GM12801 (cell line): ENCODE data around the gene EIF4G3.

ENCODE experiments used
- TF ChIP-seq, protein P1 (sequence below): IDR thresholded peaks from one replicate; pipeline ENCODE4 v1.5.1; 2011; ENCODE audit warnings: control low read depth; ENCODE audit not compliant: insufficient read length; ENCODE audit errors: extremely low read depth

The EIF4G3 gene

DNA sequence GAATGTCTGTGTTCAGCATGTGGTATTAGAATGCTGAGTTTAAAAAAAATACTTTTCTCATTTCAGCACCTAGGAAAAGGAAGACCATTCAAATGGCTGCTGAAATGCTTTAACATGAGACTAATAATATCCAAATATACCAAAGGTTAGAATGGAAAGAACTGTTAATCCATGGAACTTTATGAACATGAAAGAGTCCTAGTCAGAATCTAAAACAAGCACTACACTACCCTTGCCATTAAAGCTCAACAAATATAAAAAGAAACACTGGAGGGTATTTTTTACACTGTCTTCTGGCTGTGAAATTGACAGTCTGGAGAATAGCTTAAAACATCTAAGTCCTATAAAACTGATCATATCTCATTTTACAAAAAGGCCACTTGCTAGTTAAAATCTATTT is 276.6 kb downstream of the EIF4G3 start:
- TF ChIP-seq, protein P1, sequence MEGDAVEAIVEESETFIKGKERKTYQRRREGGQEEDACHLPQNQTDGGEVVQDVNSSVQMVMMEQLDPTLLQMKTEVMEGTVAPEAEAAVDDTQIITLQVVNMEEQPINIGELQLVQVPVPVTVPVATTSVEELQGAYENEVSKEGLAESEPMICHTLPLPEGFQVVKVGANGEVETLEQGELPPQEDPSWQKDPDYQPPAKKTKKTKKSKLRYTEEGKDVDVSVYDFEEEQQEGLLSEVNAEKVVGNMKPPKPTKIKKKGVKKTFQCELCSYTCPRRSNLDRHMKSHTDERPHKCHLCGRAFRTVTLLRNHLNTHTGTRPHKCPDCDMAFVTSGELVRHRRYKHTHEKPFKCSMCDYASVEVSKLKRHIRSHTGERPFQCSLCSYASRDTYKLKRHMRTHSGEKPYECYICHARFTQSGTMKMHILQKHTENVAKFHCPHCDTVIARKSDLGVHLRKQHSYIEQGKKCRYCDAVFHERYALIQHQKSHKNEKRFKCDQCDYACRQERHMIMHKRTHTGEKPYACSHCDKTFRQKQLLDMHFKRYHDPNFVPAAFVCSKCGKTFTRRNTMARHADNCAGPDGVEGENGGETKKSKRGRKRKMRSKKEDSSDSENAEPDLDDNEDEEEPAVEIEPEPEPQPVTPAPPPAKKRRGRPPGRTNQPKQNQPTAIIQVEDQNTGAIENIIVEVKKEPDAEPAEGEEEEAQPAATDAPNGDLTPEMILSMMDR = no peak

DNA sequence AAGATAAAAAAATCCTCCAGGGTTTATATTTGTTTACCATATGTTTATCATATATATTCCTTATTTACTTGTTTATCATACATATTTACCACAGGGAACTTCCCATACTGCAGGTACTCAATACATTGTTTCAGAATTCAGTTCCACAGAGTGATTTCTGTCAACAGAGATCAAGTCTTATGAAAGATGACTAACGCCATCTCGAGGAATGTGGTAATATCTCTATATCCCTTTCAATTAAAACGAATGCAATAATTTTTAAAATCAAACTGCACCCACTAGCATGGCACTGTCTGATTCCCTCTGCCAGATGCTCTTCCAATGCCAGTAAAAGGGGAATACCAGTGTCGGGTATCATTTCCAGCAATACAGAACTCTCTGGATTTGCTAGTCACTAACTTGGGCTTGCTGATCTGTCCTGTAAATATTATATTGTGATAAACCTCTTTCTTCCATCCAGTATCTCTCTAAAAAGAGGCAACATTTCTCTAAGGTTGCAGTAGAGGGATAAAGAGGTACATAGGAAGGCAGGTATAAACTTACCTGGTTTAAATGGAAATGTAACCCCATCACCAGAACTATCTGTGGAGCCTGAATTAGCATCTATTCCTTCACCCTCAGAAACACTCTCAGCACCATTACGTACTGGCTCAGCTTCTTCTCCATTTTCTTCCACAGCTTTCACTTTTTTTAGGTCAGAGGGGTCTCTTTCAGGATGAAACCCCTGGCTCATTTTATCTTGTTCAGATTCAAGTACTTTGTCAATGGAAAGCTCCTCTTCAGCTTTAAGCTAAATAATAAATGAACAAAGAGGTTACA is 277.3 kb downstream of the EIF4G3 start:
- TF ChIP-seq, protein P1 = no peak

DNA sequence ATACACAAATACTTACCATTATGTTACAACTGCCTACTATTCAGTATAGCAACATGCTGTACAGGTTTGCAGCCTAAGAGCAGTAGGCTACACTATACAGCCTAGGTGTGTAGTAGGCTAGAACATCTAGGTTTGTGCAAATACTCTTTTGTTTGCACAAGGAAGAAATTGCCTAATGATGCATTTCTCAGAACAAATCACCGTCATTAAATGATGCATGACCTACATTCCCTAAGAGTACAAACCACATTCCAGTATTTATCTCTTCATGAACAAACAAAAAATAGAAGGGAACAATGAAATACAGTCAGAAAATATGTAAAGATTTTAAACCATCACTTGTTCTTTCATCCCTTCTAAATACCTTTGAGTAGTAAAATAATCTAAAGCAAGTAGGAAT is 279.9 kb downstream of the EIF4G3 start:
- TF ChIP-seq, protein P1 = no peak

DNA sequence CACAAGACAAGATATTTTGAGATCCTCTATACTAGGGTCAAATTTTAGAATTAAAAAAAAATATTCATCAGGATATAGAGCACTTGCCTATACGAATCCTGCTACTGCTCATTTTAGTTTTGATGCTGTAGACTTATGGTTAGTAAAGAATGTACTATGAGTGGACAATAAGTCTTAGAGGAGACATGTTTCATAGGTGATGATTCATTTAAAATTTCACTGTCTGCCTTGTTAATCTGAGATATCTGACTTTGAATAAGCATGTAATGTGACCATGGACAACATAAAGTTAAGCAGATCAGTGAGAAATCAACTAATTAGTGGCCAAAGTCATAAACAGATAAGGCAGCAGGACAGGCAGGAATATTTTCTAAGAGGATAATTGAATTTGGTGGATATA is 282.8 kb downstream of the EIF4G3 start:
- TF ChIP-seq, protein P1 = no peak

DNA sequence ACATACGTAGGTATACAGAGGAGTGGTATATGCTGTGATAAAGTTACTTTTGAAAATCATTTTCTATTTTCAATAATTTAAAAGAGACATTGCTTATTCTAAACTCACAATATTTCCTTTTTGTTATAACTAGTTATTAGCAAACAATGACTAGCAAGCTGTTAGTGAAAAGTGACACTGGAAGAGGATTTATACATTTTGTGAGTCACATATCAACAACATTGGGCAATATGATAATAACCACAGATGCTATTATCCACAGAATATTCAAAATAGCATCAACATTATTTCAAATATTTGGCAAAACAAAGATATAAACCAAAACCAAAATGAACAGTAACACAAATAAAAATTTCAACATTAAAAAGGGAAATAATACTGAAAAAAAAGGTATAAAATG is 285.6 kb downstream of the EIF4G3 start:
- TF ChIP-seq, protein P1 = no peak

DNA sequence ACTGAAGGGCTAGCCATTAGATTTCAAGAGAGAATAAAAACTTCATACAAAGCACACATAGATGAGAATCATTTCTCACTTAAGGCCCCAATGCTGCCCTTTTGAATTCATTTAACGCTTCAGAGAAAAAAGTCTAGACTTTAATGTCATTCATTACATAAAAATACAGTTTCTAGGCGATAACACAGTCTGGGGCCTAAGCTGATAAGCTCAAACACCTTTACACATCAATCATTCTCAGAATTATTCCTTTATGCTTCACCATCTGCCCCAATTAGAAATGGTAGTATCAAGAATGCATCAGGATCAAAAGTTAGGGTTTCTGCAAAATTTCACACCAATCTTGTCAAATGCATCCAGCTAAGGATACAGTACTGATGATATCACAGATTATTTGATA is 289.5 kb downstream of the EIF4G3 start:
- TF ChIP-seq, protein P1 = no peak

DNA sequence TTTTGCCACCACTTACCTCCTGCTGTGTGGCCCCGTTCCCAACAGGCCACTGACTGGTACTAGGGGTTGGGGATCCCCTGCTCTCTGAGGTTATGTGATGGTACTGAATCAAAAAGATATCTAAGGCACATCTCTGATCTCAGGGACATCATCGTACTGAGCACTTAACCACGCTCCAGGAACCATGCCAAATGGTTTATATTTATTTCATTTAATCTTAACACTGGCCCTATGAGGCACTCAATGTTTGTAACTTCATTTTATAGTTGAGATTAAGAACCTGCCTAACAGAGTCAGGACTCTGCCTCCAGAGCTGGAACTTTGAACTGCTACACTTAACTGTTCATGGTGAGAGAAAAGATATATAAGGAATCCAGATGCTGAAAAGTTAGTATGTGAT is 291.6 kb downstream of the EIF4G3 start:
- TF ChIP-seq, protein P1 = no peak

DNA sequence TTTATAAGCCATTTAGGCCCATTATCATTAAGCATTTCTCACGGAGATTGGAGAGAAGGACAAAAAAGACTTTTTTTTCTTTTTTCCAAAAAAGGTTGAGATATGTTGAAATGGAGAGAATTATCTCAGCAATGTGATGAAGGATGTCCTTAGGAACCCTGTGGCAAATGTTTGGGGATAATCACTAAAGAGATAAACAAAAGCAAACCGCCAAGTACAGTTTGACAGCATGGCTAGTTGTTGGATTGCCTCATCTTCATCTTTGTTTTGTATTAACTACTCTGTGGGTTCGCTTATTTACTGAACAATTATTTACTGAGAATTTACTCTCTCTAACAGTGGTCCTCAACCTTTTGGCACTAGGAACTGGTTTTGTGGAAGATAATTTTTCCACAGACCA is 292.2 kb downstream of the EIF4G3 start:
- TF ChIP-seq, protein P1 = no peak
